ENCODE measurements around the gene WBP1L. TPM values are rescaled to one million over a fixed set of nuclear protein-coding genes. Genes with fewer than 3 reads are reported as not detected.

WBP1L gene
- total and polyA plus RNA-seq, 2 of the 13 experiments (the other 11 are each of a cell fraction or from before 2014, with no cell fraction given) = 8.3 to 12.3 TPM

GRCh38 chr10:102701796-102702195 lies 42.0 kb upstream of the WBP1L start:
- intact Hi-C loops (cut with micrococcal nuclease; ENCODE audit: unreplicated experiment) = no loop called here
- no peak for FAIRE-seq

GRCh38 chr10:102702742-102703141 lies 41.0 kb upstream of the WBP1L start:
- 95% methylated on average over 2 of the region's 2 CpGs for WGBS (ENCODE audit: low lambda C conversion rate)
- intact Hi-C loops (cut with micrococcal nuclease; ENCODE audit: unreplicated experiment) (no loop called here), in situ Hi-C loops (cut with HindIII; ENCODE audit: extremely low pct_ligation_motif_present, low pct_unique_long_range_greater_than_20kb) (no loop called here)
- CTCF ChIA-PET (ENCODE audit: low intra/inter-chr PET ratio, low total read pairs) = no interaction called here
- no peak for TF ChIP-seq SATB2 (CRISPR knock-in tag; IDR thresholded peaks at IDR 0.05)
- TF ChIP-seq ZNF672 (CRISPR knock-in tag; IDR thresholded peaks at IDR 0.05) = no peak
- no peak for TF ChIP-seq HNRNPLL (IDR thresholded peaks at IDR 0.05; ENCODE audit: low read depth, low read length, poor library complexity, severe bottlenecking)
- Histone ChIP-seq H3K4me3 (replicated peaks in 1 of 3; ENCODE audit: insufficient read depth in 1 of 3, low read depth in 2 of 3, low read length in 3 of 3) (no peak overlapping the region), H3K9ac (ENCODE audit: insufficient read depth, low read depth, low read length) (no peak overlapping the region), H3K27ac (ENCODE audit: extremely low read length, insufficient read depth, low read length) (no peak overlapping the region), H2AFZ (ENCODE audit: low read length) (no peak overlapping the region), H3K27me3 (ENCODE audit: control insufficient read depth in 1 of 2, insufficient read depth in 2 of 2, low read length in 2 of 2) (no peaks in the 10 kb centered on the region), H3K36me3 (replicated peaks in 1 of 2; ENCODE audit: control insufficient read depth in 1 of 2, insufficient read depth in 2 of 2, low read length in 2 of 2) (peaks cover 2 to 16% of the 10 kb centered on the region in 2 experiments; a peak in 3 of 5 replicates), H3K79me2 (ENCODE audit: insufficient read depth, low read length) (no peaks in the 10 kb centered on the region), H3K9me3 (ENCODE audit: low read length) (no peaks in the 10 kb centered on the region), H3K4me1 (ENCODE audit: insufficient read depth, low read length) (peaks cover 10% of the 10 kb centered on the region), H3K4me2 (ENCODE audit: low read depth, low read length) (no peak overlapping the region), H4K20me1 (ENCODE audit: insufficient read depth, low read length) (no peaks in the 10 kb centered on the region)
- DNase-seq (ENCODE audit: low spot score) = no peak
- ATAC-seq = no peak
- no peak for FAIRE-seq
- POLR2A ChIA-PET = interaction anchor here (0.6 kb wide), 1 partner anchor 27 kb away, joined by 3 read pairs; no protein-coding TSS in a partner anchor
- BruUV-seq (replicated peaks) = no TSS peak

More at GRCh38 chr10:102701796-102702195, 42.0 kb upstream of the WBP1L start:
- Histone ChIP-seq H3K4me1 (ENCODE audit: insufficient read depth, low read length) (peaks cover under 1% of the 10 kb centered on the region; the same call in 1 of the 2 replicates), H3K4me2 (ENCODE audit: low read depth, low read length) (no peak overlapping the region), H2AFZ (ENCODE audit: low read length) (no peak overlapping the region), H3K9ac (ENCODE audit: insufficient read depth, low read depth, low read length) (no peak overlapping the region), H3K36me3 (replicated peaks in 1 of 2; ENCODE audit: control insufficient read depth in 1 of 2, insufficient read depth in 2 of 2, low read length in 2 of 2) (peaks cover 2 to 21% of the 10 kb centered on the region in 2 experiments; a peak in 3 of 5 replicates), H3K27ac (ENCODE audit: extremely low read length, insufficient read depth, low read length) (no peak overlapping the region), H3K27me3 (ENCODE audit: control insufficient read depth in 1 of 2, insufficient read depth in 2 of 2, low read length in 2 of 2) (no peaks in the 10 kb centered on the region), H3K79me2 (ENCODE audit: insufficient read depth, low read length) (no peaks in the 10 kb centered on the region), H3K4me3 (replicated peaks in 1 of 3; ENCODE audit: insufficient read depth in 1 of 3, low read depth in 2 of 3, low read length in 3 of 3) (no peak overlapping the region), H4K20me1 (ENCODE audit: insufficient read depth, low read length) (no peaks in the 10 kb centered on the region), H3K9me3 (ENCODE audit: low read length) (no peaks in the 10 kb centered on the region)
- in situ Hi-C loops (cut with HindIII; ENCODE audit: extremely low pct_ligation_motif_present, low pct_unique_long_range_greater_than_20kb) = no loop called here
- peak; percentile 52; the same call in 1 of the 2 replicates for TF ChIP-seq ZNF121 (CRISPR knock-in tag; IDR thresholded peaks at IDR 0.05)
- TF ChIP-seq CEBPG (CRISPR knock-in tag; IDR thresholded peaks at IDR 0.05) = no peak
- no peak for TF ChIP-seq ZNF737 (CRISPR knock-in tag; IDR thresholded peaks at IDR 0.05; ENCODE audit: borderline replicate concordance)
- no peak for TF ChIP-seq ZNF839 (CRISPR knock-in tag; IDR thresholded peaks at IDR 0.05; ENCODE audit: borderline replicate concordance)
- TF ChIP-seq ZNF30 (CRISPR knock-in tag; IDR thresholded peaks at IDR 0.05) = no peak
- 94% methylated on average over 3 of the region's 3 CpGs for WGBS (ENCODE audit: low lambda C conversion rate)
- no peak for ATAC-seq
- POLR2A ChIA-PET = no interaction called here
- DNase-seq (ENCODE audit: low spot score) = no peak
- CTCF ChIA-PET (ENCODE audit: low intra/inter-chr PET ratio, low total read pairs) = no interaction called here
- BruUV-seq (replicated peaks) = no TSS peak
